Liver (tissue), 9 donors: Measurements from ENCODE around the gene TMEM187. TPM values are rescaled to one million over a fixed set of nuclear protein-coding genes. Genes with fewer than 3 reads are reported as not detected.

Experiments used
- DNase-seq: peaks from one replicate; pipeline ENCODE4 v3.0.0-alpha.2; 2017; ENCODE audit warnings: low spot score
- H3K27ac ChIP-seq, 2 donors: one replicate each; pipeline ENCODE4 v1.7.0; 2013; ENCODE audit warnings: inconsistent platforms in 2 of 2, low read length in 2 of 2, control low read depth in 1 of 2, low read depth in 1 of 2, mild to moderate bottlenecking in 1 of 2
- H3K27me3 ChIP-seq, 4 donors: one replicate each; pipeline versions ENCODE4 v1.6.1 to v1.7.0; 2013; ENCODE audit warnings: low read length in 3 of 4, inconsistent platforms in 1 of 4, mild to moderate bottlenecking in 1 of 4, moderate library complexity in 1 of 4; ENCODE audit not compliant: control insufficient read depth in 4 of 4, insufficient read depth in 4 of 4
- H3K36me3 ChIP-seq, 4 donors: one replicate each; pipeline versions ENCODE4 v1.6.1 to v1.7.0; 2013; ENCODE audit warnings: low read length in 3 of 4, mild to moderate bottlenecking in 3 of 4, low read depth in 1 of 4, moderate library complexity in 1 of 4; ENCODE audit not compliant: control insufficient read depth in 4 of 4, insufficient read depth in 3 of 4
- H3K4me1 ChIP-seq, 4 donors: one replicate each; pipeline versions ENCODE4 v1.6.1 to v1.7.0; 2013; ENCODE audit warnings: low read length in 3 of 4, mild to moderate bottlenecking in 3 of 4, moderate library complexity in 1 of 4; ENCODE audit not compliant: control insufficient read depth in 4 of 4, insufficient read depth in 4 of 4
- H3K4me3 ChIP-seq, 3 donors: one replicate each; pipeline versions ENCODE4 v1.6.1 to v1.7.0; 2013; ENCODE audit warnings: low read length in 3 of 3, control low read depth in 1 of 3, low read depth in 1 of 3, mild to moderate bottlenecking in 1 of 3
- H3K9ac ChIP-seq, 2 donors: one replicate each; pipeline ENCODE4 v1.7.0; 2013; ENCODE audit warnings: low read length in 2 of 2, mild to moderate bottlenecking in 2 of 2, moderate library complexity in 2 of 2, control low read depth in 1 of 2, low read depth in 1 of 2
- H3K9me3 ChIP-seq, 4 donors: one replicate each; pipeline versions ENCODE4 v1.6.1 to v1.7.0; 2013; ENCODE audit warnings: low read length in 3 of 4; ENCODE audit not compliant: control insufficient read depth in 4 of 4
- CTCF ChIP-seq: fragments of 150-350 bp; IDR thresholded peaks from 2 replicates; pipeline ENCODE4 v1.5.1; 2017; ENCODE audit warnings: improper control_type of control experiment, low read depth, low read length; ENCODE audit not compliant: missing input control
- EGR1 ChIP-seq, 2 donors: IDR thresholded peaks; 2 replicates each; pipeline ENCODE4 v1.6.1; 2016 to 2018; ENCODE audit warnings: antibody characterized with exemption in 2 of 2, low read depth in 2 of 2
- FOXA1 ChIP-seq: IDR thresholded peaks from 2 replicates; pipeline ENCODE4 v1.6.1; 2016; ENCODE audit warnings: antibody characterized with exemption
- FOXA2 ChIP-seq: IDR thresholded peaks from 2 replicates; pipeline ENCODE4 v1.6.1; 2016; ENCODE audit warnings: antibody characterized with exemption
- GABPA ChIP-seq, 2 donors: IDR thresholded peaks in 1 of 2; conservative IDR thresholded peaks in 1 of 2; 2 replicates each; pipeline ENCODE4 v1.6.1; 2016; ENCODE audit warnings: antibody characterized with exemption in 2 of 2, mild to moderate bottlenecking in 1 of 2, moderate library complexity in 1 of 2
- HNF4A ChIP-seq, 2 donors: conservative IDR thresholded peaks; 2 replicates each; pipeline ENCODE4 v1.6.1; 2016; ENCODE audit warnings: antibody characterized with exemption in 2 of 2, mild to moderate bottlenecking in 2 of 2
- HNF4G ChIP-seq: IDR thresholded peaks from 2 replicates; pipeline ENCODE4 v1.6.1; 2016; ENCODE audit warnings: antibody characterized with exemption
- JUND ChIP-seq, 2 donors: IDR thresholded peaks; 2 replicates each; pipeline ENCODE4 v1.6.1; 2016; ENCODE audit warnings: antibody characterized with exemption in 2 of 2
- MAX ChIP-seq: IDR thresholded peaks from 2 replicates; pipeline ENCODE4 v1.6.1; 2016; ENCODE audit warnings: antibody characterized with exemption
- NR2F2 ChIP-seq: IDR thresholded peaks from 2 replicates; pipeline ENCODE4 v1.6.1; 2016; ENCODE audit warnings: antibody characterized with exemption
- RAD21 ChIP-seq, 2 donors: IDR thresholded peaks; 2 replicates each; pipeline ENCODE4 v1.6.1; 2016; ENCODE audit warnings: antibody characterized with exemption in 2 of 2, mild to moderate bottlenecking in 2 of 2
- RXRA ChIP-seq, 2 donors: IDR thresholded peaks; 2 replicates each; pipeline ENCODE4 v1.6.1; 2017 to 2018; ENCODE audit warnings: antibody characterized with exemption in 2 of 2, mild to moderate bottlenecking in 1 of 2
- SP1 ChIP-seq: IDR thresholded peaks from 2 replicates; pipeline ENCODE4 v1.6.1; 2018; ENCODE audit warnings: antibody characterized with exemption, mild to moderate bottlenecking
- TAF1 ChIP-seq: conservative IDR thresholded peaks from 2 replicates; pipeline ENCODE4 v1.6.1; 2016; ENCODE audit warnings: antibody characterized with exemption, mild to moderate bottlenecking
- YY1 ChIP-seq: IDR thresholded peaks from 2 replicates; pipeline ENCODE4 v1.6.1; 2016; ENCODE audit warnings: antibody characterized with exemption, mild to moderate bottlenecking
- WGBS: extraction: QIAGEN DNeasy Blood & Tissue Kit; methylation state at CpG from one replicate; pipeline ENCODE4 v1.1.7; 2013; 5-methylcytosine and 5-hydroxymethylcytosine counted together
- polyA plus RNA-seq, 2 donors: library from polyadenylated mRNA; stranded (reverse) in 1 of 2; unstranded in 1 of 2; fragments of 200-250 nt in 1 of 2; fragments of >200 nt in 1 of 2; fragmentation: Nextera tagmentation in 1 of 2; extraction: Ambion mirVana in 1 of 2; gene quantifications; one replicate each; pipeline versions ENCODE4 v1.2.1 to v1.2.3, GENCODE V29; 2013 to 2015
- total RNA-seq, 2 donors: library from RNA; depleted of rRNA; stranded (reverse); fragments of >200 nt; gene quantifications; one replicate each; pipeline ENCODE4 v1.2.3, GENCODE V29; 2014
- TF ChIP-seq, protein P1 (sequence below): IDR thresholded peaks from 2 replicates; pipeline ENCODE4 v1.6.1; 2016; ENCODE audit warnings: antibody characterized with exemption
- TF ChIP-seq, protein P2 (sequence below): IDR thresholded peaks from 2 replicates; pipeline ENCODE4 v1.6.1; 2016; ENCODE audit warnings: antibody characterized with exemption, mild to moderate bottlenecking
- TF ChIP-seq, protein P3 (sequence below): IDR thresholded peaks from 2 replicates; pipeline ENCODE4 v1.6.1; 2016; ENCODE audit warnings: antibody characterized with exemption
- donor health status: healthy.
- donor health status: healthy.
- donor health status: healthy.
- donor health status: healthy.
- donor health status: healthy.

TMEM187 gene
- total and polyA plus RNA-seq, 4 donors: 2.9 to 5.8 (median 4.1) TPM

DNA sequence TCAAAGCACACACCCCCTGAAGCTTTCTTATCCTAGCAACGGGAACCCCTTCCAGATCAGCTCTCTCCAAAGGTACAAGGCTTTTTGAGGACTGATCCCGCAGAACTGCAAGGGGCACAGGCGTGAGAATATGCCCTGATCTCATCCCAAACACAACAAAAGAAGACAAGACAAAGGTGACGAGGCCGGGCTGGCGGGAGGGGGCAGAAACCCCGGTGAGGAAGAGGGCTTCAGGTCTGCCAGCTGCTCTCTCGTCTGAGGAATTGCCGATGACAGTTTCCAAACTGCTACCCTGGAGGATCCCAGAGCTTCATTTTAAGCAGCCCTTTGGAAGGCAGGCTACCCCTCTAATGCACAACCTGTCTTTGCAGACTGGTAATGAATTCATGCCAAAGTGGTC lies 4.3 kb upstream of the TMEM187 start:
- Histone ChIP-seq H3K4me1 (peaks cover 10 to 53% (median 43%) of the 10 kb centered on the region in 4 donors), H3K27me3 (no peaks in the 10 kb centered on the region), H3K36me3 (peaks cover 0 to 11% (median 4%) of the 10 kb centered on the region in 4 donors), H3K4me3 (no peak overlapping the region), H3K9me3 (no peaks in the 10 kb centered on the region), H3K9ac (no peak overlapping the region), H3K27ac (peak overlapping the region in 1 of 2 donors; percentile 54)
- no peak for TF ChIP-seq JUND (IDR thresholded peaks at IDR 0.05)
- TF ChIP-seq, protein P1, sequence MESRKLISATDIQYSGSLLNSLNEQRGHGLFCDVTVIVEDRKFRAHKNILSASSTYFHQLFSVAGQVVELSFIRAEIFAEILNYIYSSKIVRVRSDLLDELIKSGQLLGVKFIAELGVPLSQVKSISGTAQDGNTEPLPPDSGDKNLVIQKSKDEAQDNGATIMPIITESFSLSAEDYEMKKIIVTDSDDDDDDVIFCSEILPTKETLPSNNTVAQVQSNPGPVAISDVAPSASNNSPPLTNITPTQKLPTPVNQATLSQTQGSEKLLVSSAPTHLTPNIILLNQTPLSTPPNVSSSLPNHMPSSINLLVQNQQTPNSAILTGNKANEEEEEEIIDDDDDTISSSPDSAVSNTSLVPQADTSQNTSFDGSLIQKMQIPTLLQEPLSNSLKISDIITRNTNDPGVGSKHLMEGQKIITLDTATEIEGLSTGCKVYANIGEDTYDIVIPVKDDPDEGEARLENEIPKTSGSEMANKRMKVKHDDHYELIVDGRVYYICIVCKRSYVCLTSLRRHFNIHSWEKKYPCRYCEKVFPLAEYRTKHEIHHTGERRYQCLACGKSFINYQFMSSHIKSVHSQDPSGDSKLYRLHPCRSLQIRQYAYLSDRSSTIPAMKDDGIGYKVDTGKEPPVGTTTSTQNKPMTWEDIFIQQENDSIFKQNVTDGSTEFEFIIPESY: no peak
- TF ChIP-seq FOXA2: no peak
- TF ChIP-seq, protein P2, sequence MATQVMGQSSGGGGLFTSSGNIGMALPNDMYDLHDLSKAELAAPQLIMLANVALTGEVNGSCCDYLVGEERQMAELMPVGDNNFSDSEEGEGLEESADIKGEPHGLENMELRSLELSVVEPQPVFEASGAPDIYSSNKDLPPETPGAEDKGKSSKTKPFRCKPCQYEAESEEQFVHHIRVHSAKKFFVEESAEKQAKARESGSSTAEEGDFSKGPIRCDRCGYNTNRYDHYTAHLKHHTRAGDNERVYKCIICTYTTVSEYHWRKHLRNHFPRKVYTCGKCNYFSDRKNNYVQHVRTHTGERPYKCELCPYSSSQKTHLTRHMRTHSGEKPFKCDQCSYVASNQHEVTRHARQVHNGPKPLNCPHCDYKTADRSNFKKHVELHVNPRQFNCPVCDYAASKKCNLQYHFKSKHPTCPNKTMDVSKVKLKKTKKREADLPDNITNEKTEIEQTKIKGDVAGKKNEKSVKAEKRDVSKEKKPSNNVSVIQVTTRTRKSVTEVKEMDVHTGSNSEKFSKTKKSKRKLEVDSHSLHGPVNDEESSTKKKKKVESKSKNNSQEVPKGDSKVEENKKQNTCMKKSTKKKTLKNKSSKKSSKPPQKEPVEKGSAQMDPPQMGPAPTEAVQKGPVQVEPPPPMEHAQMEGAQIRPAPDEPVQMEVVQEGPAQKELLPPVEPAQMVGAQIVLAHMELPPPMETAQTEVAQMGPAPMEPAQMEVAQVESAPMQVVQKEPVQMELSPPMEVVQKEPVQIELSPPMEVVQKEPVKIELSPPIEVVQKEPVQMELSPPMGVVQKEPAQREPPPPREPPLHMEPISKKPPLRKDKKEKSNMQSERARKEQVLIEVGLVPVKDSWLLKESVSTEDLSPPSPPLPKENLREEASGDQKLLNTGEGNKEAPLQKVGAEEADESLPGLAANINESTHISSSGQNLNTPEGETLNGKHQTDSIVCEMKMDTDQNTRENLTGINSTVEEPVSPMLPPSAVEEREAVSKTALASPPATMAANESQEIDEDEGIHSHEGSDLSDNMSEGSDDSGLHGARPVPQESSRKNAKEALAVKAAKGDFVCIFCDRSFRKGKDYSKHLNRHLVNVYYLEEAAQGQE: no peak
- no peak for TF ChIP-seq RAD21 (IDR thresholded peaks at IDR 0.05)
- TF ChIP-seq RXRA (IDR thresholded peaks at IDR 0.05): no peak
- TF ChIP-seq, protein P3, sequence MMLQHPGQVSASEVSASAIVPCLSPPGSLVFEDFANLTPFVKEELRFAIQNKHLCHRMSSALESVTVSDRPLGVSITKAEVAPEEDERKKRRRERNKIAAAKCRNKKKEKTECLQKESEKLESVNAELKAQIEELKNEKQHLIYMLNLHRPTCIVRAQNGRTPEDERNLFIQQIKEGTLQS: no peak
- no peak for TF ChIP-seq GABPA (IDR thresholded peaks at IDR 0.05 in 1 of 2, conservative IDR thresholded peaks at IDR 0.05 in 1 of 2)
- no peak for TF ChIP-seq NR2F2
- TF ChIP-seq CTCF: no peak
- no peak for TF ChIP-seq HNF4G
- TF ChIP-seq SP1: no peak
- no peak for TF ChIP-seq YY1
- TF ChIP-seq FOXA1: no peak
- no peak for TF ChIP-seq HNF4A (conservative IDR thresholded peaks at IDR 0.05)
- no peak for TF ChIP-seq TAF1
- TF ChIP-seq MAX: no peak
- no peak for TF ChIP-seq EGR1 (IDR thresholded peaks at IDR 0.05; ENCODE audit: low read depth in 2 of 2)
- no peak for DNase-seq
- WGBS: 65% methylated on average over 9 of the region's 9 CpGs
